Fibroblast of gingiva (primary cell): Measurements from ENCODE around the gene SYT15B.
"Not testable (repeated sequence)": the region's sequence is repeated elsewhere in the genome, so short reads cannot be mapped to it uniquely, and the experiment has no call there.

Experiments
- DNase-seq: peaks from one replicate; pipeline ENCODE4 v3.0.0-alpha.2; 2011; ENCODE audit warnings: low read depth

SYT15B gene

DNA sequence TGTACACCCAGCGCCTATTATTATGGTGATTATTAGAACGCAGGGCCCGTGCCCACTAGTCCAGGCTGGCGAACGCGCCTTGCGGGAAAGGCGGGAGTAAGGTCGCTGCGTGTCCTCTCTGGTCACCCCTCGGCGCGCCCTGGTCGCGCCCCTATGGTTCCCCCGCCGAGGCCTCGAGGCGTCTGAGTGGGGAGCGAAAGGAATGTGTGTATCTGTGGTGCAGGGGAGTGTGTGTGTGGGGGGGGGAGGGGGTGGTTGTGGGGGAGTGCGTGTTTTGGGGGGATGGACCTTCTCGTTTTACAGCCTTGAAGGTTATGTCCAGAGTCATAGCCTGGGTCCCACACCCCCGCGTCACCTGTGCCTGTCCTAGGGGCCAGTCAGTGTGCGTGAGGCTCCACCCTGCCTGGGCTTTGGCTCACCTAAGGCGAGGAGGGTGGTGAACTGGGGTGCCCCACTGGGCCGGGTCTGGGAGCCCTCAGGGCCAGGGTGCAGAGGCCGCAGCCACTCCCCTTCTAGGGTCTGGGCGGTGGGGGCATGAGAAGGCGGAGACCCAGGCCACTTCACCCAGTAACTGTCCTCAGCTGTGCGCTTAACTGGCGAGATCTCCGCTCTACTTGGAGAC, at the start of gene SYT15B:
Gene SYT15B, minus strand, starts transcription at position 39 of the 622 bp plus-strand sequence. CDS start 952 bp downstream, outside the sequence.
- DNase-seq: not testable (repeated sequence)

DNA sequence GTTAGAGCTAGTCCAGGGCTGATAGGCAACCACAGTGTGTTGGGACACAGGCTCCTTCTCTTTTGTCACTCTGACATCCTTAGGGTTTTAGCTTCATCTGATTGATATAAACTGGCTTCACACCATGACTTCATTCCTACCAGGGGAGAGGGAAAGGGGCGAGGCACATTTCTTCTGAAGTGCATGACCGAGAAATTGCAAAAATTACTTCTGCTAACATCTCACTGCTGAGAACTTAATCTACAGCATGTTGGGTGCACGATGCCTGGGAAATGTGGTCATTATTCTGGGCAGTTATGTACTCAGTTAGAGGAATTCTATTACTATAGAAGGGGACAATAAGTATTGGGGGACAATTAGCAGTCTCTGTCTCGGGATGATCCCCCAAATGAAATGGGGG, 16.2 kb upstream of the SYT15B start:
- not testable (repeated sequence) for DNase-seq

DNA sequence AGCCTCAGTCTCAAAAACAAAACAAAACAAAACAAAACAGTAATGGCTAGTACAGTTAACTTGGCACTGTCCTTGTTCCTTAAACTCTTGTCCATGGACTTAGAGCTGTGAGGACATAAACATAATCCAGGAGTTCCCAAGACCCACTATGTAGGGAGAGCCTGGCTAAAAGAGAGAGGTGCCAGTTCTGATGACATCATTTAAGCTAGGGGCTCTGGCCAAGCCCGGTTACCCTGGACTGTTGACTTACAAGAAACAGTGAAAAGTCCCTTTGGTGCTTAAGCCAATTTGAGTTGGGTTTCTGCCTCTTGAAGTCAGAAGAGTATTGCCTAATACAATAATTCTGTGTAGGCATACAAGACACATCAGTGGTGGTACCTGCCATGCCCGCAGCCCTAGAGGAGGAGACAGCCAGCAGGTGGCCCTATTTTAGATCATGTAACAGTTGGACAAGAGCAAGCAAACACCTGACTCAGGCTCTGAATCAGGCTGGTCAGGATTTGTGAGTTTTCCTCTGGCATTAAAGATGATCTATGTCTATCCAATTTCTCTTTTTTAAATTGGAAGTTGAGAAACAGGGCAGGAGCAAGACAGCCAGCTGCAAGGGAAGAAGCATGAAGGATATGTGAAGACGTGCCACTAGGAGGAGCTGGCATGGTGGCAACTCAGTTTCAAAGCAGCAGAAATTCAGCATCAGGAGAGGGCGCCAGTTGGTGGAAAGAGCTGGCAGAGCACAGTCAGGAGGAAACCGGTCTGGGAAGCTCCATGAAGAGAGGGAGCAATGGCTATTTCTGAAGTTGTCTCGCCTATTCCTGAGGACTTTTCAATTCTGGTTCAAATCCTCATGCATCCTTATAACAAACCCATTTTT, 12.2 kb upstream of the SYT15B start:
- peak; percentile 56 for DNase-seq

DNA sequence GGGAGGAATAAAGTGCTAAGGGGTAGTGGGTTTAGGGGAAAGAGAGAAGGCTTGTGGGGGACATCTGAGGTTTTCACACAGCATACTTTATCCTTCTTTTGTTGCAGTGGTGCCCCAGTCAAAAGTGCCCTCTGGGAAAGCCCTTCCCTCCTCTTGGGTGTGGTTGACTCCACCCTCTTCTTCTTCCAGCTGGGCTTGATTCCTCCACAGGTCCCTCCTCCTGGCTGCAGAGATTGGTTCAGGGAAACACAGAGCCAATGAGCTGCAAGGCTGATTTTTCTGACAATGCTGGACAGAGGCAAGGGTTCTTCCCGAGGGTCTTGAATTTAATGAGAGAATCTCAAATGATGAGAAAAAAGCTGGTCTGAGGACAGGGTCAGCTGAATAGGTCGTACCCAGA, 7.4 kb upstream of the SYT15B start:
- DNase-seq: not testable (repeated sequence)

DNA sequence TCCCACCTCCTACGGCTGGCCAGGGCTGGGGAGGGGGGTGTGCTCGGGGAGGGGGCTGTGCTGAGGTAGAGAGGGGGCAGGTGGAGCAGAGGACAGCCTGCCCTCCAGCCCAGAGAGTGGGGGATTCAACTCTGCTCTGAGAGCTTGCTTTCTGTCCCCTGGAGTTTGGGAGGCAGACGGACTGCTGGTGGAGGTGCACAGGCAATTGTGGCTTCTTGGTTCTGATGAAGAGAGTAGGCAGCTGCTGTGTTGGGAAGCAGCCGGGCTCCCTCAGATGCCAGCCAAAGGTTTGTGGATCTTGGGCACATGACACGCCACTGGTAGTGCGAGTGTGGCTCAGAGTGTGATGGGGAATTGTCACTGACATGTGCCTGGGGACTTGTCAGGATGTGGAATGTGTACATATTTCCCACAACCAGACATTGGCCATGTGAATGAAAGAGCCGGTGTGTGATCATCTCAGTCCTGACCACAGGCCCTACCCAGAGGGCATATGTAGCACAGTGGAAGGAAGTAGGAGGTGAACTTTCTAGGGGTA, 5.3 kb upstream of the SYT15B start:
- not testable (repeated sequence) for DNase-seq

DNA sequence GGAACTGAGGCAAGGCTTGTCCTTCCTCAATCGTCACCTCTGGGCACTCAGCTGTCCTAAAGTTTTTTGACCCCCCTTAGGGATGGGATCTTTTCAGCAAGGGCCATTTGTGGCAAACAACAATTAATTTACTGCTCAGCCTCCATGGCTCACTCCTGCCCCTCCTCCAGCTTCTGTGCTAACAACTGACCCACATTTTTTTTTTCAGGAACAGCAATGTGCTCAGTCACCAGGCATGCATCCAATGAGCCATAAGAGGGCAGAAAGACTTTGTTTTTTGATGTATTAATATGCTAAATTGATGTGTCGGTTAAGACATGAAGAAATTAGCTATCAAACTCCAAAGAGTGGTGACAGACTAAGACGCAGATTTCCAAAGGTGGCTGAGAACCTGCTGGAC, 4.7 kb upstream of the SYT15B start:
- DNase-seq: peak; percentile 25

DNA sequence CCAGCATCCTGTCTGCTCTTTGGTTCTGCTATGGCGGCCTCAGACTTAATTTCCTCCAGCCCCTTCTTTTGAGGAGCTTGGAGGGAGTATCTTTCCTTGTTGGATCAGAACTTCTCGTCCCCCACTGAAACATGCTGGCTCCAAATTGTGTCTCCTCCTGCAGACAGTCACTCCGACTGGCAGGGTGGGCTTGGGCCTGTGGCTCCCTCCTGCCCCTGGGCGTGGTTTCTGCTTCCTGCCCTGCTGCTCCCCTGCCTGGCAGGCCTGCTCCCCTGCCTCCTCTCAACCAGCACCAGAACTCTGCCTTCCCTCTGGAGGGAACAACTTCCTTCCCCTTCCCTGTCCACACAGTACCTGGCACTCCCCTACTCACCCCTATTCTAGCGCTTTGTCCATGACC, 3.8 kb upstream of the SYT15B start:
- not testable (repeated sequence) for DNase-seq

DNA sequence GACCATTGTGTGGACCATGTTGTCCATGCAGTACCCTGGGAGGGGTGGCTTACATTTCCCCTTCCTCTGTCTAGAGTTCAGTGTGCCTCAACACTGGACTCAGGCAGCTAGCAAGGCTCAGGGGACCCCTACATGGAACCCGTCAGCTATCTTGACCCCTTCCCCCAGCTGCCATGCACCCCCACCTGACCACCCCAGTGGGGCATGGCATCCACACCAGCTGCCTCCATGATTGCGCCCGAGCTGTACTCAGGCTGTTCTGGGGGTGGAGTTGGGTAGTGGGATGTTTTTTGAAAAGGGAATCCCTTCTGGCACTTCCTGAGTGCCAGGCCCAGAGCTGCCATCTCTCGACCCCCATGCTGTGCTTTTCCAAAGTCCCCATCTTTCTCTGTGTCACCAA, 1.8 kb upstream of the SYT15B start:
- not testable (repeated sequence) for DNase-seq

DNA sequence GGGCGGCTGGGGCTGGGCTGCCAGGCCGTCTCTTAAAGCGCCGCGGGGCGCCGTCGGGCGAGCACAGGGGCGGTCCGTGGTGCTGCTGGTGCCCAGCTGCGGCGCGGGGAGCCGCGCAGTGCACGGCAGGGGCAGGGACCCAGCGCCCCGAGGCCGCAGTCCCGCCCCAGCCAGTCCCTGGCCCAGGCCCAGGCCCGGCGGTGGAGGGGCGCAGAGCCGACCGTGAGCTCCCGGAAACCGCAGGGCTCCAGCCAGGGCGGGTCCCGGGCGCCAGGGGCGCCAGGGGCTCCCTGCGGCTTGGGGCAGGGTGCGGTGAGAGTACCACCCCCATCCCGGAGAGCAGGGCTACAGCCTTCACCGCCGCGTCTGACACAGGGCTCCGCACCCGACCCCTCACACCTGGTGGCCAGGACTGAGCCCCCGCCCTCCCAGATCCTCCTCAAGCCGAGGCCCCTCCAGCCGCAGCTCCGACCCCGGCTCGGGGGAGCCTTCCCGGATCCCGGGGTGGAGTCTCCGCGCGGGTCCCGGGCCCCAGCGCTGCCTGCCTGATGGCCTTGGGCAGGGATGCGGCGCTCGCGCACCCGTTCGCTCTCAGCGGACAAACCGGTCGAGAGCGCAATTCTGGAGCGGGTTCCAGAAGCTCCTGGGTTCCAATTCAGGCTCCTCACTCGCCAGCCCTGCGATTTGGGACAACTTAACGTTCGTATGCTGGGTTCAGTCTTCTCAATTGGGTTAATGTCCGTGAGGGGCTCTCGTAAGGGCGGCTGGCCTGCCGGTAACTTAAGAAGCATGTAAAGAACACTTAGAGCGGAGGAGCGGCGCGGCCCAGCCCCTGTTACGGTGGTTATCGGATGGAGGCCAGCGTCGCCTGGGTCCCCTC, 478 bp downstream of the SYT15B start:
- not testable (repeated sequence) for DNase-seq

DNA sequence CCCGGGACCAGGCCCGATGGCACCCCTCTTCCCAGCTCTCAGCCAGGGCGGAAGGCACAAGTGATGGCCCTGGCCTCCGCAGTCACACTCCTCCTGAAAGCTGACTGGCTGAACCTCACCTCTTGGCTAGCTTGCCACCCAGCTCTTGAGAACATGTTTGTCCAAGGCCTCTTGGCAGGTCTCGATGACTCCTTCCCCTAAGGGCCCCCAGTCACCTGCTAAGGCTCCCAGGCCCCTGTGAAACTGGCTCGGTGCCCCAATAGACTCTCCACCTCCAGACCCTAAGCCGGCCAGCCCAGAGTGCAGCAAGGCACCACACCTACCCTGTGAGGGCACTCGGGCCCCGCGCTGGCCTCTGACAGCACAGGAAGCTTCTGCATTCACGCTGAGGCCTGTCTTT, 4.5 kb downstream of the SYT15B start:
- DNase-seq: not testable (repeated sequence)

DNA sequence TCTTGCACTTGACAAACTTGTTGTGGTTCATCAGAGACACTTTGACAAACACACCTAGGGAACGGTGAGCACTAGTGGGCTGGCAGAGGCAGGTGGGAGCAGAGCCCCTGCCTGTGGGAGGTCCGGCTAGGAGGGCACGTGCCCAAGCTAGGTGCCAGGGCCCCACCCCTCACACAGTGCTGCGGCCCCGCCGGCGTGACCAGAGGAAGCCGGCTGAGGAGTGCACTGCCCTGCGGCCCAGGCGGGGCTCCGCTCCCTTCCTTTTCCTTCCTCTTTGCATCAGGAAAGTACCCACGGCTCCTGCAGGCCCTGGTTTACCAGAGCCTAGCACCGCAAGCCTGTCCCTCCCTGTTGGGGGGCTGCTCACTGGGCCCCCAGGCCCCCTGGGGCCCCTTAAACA, 7.2 kb downstream of the SYT15B start:
- not testable (repeated sequence) for DNase-seq

DNA sequence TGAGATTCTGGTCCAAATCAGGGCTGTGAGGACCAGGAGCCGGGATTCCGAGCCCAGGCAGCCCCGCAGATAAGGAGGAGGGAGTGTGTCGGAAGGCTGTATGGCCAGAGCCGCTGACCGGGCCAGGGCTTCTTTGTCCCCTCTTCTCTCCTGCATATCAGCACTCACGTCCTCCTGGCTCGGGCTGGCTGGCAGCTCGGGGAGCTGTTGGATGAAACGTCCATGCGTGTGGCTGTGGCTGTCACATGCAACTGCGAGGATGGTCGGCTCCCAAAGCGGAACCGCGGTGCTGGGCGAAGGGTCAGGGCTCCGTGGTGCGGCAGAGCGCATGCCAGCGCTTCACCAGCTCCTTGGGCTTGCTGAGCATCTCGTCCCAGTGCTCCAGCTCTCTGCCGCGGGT, 9.5 kb downstream of the SYT15B start:
- DNase-seq: not testable (repeated sequence)

DNA sequence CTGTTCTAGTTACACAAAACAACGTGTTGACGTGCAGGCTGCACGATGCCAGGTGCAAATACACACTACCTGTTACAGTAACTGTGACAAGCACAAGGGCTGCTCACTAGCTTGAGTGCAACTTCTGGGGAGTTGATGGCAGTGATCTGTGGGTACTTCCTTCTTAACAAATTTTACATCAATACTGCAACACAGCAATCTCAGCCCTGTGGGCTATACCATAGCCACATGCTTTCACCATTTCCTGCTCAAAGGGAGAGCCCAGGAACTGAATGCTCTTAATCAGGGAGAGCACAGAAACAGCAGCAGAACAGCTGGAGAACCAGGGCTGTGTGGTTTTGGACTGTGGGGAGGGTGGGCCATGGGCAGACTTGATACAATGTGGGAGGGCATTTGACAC, 10.2 kb downstream of the SYT15B start:
- DNase-seq: not testable (repeated sequence)

DNA sequence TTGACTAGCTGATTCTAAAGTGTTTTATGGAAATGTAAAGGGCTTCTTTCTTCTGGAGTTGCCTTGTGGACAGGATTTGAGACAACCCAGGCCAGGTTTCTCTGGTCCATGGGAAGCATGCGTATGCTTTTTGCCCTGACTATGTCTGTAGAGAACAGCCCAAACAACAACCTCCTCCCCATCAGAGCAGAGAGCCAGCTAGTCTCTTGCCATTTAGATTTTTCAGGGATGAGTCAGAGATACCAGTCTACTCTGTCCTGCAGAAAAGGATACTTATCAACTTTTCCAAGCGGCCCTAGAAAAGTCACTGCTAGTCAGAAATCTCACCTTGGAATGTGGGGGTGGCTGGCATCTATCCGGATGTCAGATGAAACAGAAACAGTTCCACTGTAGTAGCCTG, 11.6 kb downstream of the SYT15B start:
- not testable (repeated sequence) for DNase-seq

DNA sequence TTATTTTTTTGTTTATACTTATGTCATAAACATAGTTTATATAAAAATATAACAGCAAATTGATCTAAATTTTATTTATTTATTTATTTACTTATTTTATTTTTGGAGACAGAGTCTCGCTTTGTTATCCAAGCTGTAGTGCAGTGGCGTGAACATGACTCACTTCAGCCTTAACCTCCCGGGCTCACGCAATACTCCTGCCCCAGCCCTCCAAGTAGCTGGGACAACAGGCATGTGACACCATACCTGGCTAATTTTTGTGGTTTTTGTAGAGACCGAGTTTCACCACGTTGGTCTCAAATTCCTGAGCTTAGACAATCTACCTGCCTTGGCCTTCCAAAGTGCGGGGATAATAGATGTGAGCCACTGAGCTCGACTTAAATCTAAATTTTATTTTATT, 13.0 kb downstream of the SYT15B start:
- DNase-seq: not testable (repeated sequence)

DNA sequence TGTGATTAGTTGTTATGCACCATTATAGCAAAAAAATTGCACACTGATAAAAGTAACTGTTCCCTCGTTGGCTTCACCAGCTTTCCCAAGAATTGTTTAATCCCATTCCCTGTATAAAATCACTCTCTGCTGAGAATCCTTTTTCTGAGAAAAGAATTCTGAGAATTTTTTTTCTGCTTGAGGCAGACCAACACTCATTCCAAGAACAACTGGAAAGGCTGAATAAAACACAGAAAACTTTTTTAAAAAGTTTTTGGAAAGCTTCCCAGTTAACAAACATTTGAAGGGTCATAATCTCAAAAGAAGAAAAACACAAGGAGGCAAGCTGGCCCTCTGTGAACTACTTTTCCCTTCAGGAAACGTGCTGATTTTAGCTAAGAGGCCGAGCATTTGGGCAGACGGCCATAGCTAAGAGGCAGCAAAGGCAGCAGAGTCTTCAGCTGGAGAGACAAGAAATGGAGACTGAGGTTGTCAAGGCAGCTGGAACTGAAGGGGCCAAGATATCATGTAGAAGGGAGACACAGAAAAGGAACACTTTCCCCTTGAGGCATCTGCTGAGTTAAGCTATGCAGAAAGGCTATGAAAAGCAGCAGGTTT, 16.5 kb downstream of the SYT15B start:
- DNase-seq: peak; percentile 0

DNA sequence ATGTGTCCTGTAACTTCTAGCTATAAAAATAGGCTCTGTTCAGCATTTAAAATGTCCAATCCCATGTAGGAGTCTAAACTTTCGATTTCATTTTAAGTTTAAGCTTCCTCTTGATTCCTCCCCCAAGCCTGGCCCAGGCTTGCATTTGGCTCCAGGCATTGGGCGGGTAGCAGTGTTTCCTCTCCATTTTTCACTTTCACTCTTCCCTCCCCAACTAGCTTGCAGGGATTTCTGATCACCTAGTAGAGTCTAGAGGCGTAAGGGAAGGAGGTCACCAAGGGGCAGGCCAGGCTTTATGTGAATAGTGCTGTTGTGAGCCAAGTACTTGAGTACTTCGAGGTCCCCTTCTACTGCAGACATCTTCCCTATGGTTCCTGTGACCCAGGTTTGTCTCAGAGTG, 18.5 kb downstream of the SYT15B start:
- not testable (repeated sequence) for DNase-seq

DNA sequence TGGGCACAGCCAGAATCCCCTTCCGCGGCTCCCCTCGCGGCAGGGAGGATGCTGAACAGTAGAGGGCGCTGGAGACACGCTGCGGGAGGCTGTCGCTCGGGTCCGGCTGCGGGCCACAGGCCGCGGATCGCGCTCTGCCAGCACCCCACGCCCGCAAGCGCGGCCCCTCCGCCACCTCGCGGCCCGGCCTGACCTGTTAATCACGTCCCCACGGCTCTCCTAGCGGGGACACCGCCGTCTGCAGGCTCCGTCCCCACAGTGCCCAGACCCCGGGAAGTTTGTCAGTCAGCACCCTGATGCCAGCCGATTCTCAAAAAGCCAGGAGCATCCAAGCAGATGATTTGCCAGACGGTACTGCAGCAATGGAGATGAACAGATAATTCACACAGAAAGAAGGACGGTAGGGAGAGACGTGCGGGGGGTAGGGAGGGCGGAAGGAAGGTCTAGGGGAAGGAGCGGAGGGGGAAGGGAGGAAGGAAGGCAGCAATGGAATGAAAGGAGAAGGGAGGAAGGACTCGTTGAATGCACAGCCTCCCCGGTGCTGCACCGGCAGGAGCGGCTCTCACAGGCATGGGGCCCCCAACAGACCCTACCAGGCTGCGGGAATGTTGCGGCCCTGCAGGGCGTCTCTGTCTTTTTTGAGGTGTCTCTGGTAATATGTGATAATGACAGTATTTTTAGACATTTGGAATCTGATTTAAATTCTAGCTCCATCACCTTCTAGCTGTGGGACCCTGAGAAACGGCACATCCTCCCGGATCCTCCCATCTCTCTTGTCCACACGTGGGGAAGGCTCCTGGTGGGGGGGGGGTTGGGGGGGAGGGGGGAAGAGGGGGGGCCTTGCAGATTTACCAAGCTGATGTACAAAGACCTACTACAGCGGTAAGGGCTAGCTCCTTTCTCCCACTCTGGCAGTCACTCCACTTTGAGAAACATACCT, 19.5 kb downstream of the SYT15B start:
- peak; percentile 9 for DNase-seq

DNA sequence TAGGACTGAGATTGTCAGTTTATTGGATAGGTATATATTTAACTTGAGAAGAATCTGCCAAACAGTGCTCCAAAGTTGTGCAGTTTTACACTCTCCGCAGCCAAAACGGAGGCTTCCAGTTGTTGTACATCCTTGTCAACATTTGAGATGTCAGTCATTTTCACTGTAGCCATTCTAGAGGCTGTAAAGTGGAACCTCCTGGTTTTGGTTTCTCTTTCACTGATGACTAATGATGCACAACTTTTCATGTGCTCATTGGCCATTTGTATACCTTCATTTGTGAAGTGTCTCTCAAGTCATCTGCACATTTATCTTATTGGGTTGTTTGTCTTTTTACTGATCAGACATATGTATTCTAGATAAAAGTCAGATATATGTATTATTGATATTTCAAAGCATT, 22.5 kb downstream of the SYT15B start:
- DNase-seq: not testable (repeated sequence)

DNA sequence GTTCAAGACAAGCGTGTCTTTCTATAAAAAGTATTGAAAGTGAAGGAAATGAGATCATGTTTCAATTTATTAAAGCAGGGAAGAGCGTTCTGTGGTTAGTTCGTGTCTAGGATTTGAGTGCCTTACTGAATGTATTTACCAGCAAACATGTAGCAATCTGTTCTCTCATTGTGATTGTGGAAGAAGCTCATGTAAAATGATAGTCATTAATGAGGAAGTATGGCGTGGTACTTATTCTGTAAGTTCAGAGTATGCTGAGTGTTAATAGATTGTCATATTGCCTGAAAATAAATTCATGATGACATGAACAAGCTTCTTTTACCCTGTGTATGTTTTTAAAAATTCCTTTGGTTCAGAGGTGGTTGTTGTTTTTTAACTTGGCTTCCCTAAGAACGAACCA, 32.5 kb downstream of the SYT15B start:
- DNase-seq: not testable (repeated sequence)
